ENCODE results near the gene MRPL50. TPM values are rescaled to one million over a fixed set of nuclear protein-coding genes. Genes with fewer than 3 reads are reported as not detected.
"Not testable (repeated sequence)": the region's sequence is repeated elsewhere in the genome, so short reads cannot be mapped to it uniquely, and the experiment has no call there.

The MRPL50 gene
- total and polyA plus RNA-seq, 9 of the 15 experiments (the other 6 are each of a cell fraction or from before 2014, with no cell fraction given), result 17.5 to 107 (median 37.4) TPM

GRCh38 chr9:101384873-101385536 lies 13.4 kb downstream of the MRPL50 start, which contains the start of gene BAAT:
Gene BAAT (minus strand): TSS chr9:101385006. CDS start chr9:101371404, 13,602 bp downstream.
- WGBS (ENCODE audit: insufficient coverage, low coverage, missing lambda C conversion rate), result 93% methylated on average over 11 of the region's 11 CpGs
- H3K4me1 ChIP-seq (replicated peaks in 1 of 2; ENCODE audit: control insufficient read depth in 2 of 2, insufficient read depth in 2 of 2, low read length in 2 of 2); H3K9me3 ChIP-seq (replicated peaks; ENCODE audit: control insufficient read depth, insufficient read depth, low read depth, low read length); H3K9ac ChIP-seq (ENCODE audit: insufficient read depth in 1 of 2, low read depth in 2 of 2, low read length in 2 of 2); CTCF ChIA-PET (ENCODE audit: low intra/inter-chr PET ratio); FAIRE-seq; intact Hi-C loops (cut with micrococcal nuclease); in situ Hi-C loops (cut with MboI); H3K4me2 ChIP-seq (ENCODE audit: insufficient read depth, low read length); H3K79me2 ChIP-seq (ENCODE audit: control insufficient read depth, insufficient read depth, low read length); ATAC-seq; H4K20me1 ChIP-seq (replicated peaks; ENCODE audit: control insufficient read depth, insufficient read depth, low read length); H3K27ac ChIP-seq (ENCODE audit: extremely low read depth, low read depth, low read length); H2AFZ ChIP-seq (ENCODE audit: low read depth, low read length); POLR2A ChIA-PET; H3K9me1 ChIP-seq (ENCODE audit: control insufficient read depth, insufficient read depth, low read length); DNase-seq (ENCODE audit: extremely low read depth in 1 of 4, low spot score in 3 of 4); H3K4me3 ChIP-seq; BruUV-seq (replicated peaks); H3K27me3 ChIP-seq (ENCODE audit: control insufficient read depth in 2 of 2, insufficient read depth in 2 of 2, low read length in 2 of 2): not testable (repeated sequence)
- TF ChIP-seq TRIM28 (IDR thresholded peaks at IDR 0.05), result peak; percentile 82
- TF ChIP-seq ZBTB33 (CRISPR knock-in tag; IDR thresholded peaks at IDR 0.05), result peak; percentile 79
- peak in 1 of 2 experiments; percentile 88; a peak in 1 of 3 replicates for TF ChIP-seq CBX3 (IDR thresholded peaks at IDR 0.05; ENCODE audit: borderline replicate concordance in 1 of 2, low read length in 2 of 2)
- TF ChIP-seq CBX5 (IDR thresholded peaks at IDR 0.05; ENCODE audit: borderline replicate concordance, low read depth), result peak; percentile 74; the same call in 1 of the 2 replicates
- peaks cover 33% of the 10 kb centered on the region for H3K36me3 ChIP-seq (ENCODE audit: control insufficient read depth, insufficient read depth, low read length)

Data from K562 (cell line).